ENCODE data around the gene CES2.

DNA sequence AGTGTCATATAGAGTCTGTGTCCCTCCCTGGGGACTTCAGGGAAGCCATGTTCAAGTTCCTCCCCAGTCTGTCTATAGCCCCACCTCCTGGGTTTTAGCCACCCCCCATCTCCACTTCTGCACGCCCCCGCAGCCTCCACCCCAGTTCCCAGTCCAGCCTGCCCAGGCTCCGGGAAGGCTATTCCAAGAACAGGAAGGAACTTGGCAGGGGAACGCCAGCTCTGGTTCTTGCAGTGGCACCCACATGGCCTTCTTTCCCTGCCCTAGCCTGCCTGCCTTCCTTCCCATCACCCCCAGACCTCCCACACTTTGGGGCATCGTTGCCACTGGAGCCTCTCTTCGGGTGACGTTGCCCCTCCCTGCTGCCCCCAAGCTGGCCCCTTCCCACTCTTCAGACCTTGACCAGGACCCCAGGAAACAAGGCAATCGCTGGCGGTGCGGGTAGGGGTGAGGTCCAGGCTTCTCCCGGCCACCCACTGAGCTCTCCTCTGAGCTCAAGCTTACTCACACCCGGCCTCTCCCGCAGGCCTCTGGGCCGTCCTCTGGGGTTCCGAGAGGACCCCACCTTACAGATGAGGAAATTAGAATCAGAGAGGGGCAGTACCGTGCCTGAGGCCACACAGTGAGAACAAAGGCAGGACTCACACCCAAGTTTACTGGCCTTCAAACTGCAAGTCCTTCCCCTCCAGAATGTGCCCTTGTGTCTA lies 43.8 kb downstream of the CES2 start:
- TF ChIP-seq, protein P1, sequence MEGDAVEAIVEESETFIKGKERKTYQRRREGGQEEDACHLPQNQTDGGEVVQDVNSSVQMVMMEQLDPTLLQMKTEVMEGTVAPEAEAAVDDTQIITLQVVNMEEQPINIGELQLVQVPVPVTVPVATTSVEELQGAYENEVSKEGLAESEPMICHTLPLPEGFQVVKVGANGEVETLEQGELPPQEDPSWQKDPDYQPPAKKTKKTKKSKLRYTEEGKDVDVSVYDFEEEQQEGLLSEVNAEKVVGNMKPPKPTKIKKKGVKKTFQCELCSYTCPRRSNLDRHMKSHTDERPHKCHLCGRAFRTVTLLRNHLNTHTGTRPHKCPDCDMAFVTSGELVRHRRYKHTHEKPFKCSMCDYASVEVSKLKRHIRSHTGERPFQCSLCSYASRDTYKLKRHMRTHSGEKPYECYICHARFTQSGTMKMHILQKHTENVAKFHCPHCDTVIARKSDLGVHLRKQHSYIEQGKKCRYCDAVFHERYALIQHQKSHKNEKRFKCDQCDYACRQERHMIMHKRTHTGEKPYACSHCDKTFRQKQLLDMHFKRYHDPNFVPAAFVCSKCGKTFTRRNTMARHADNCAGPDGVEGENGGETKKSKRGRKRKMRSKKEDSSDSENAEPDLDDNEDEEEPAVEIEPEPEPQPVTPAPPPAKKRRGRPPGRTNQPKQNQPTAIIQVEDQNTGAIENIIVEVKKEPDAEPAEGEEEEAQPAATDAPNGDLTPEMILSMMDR (IDR thresholded peaks at IDR 0.05; ENCODE audit: low read depth, low read length): no peak
- no peak for TF ChIP-seq EZH2phosphoT487 (IDR thresholded peaks at IDR 0.05; ENCODE audit: low read depth)
